CD4-positive, alpha-beta T cell treated with Interleukin-4 for 1 hour (primary cell): ENCODE results near the gene RNGTT.
"Not testable (repeated sequence)": the region's sequence is repeated elsewhere in the genome, so short reads cannot be mapped to it uniquely, and the experiment has no call there.

Source experiments
- DNase-seq, 2 donors: peaks; one replicate each; pipeline ENCODE4 v3.0.0-alpha.2; 2020 to 2022

Gene RNGTT

GRCh38 chr6:88807622-88808021, 155.8 kb downstream of the RNGTT start:
- DNase-seq, result no peak

- DNase-seq, result no peak
Measured at GRCh38 chr6:88806728-88807127, 156.7 kb downstream of the RNGTT start.

GRCh38 chr6:88804701-88805100, 158.7 kb downstream of the RNGTT start:
- no peak for DNase-seq

GRCh38 chr6:88785478-88785877, 177.9 kb downstream of the RNGTT start:
- no peak for DNase-seq

GRCh38 chr6:88780714-88781389, 182.6 kb downstream of the RNGTT start:
- peak; percentile 52 to 71 for DNase-seq

GRCh38 chr6:88775866-88776571, 187.4 kb downstream of the RNGTT start:
- no peak for DNase-seq

GRCh38 chr6:88768114-88768513, 195.3 kb downstream of the RNGTT start:
- not testable (repeated sequence) for DNase-seq

GRCh38 chr6:88764081-88764480, 199.3 kb downstream of the RNGTT start:
- DNase-seq, result no peak

- no peak for DNase-seq
Measured at GRCh38 chr6:88763160-88763559, 200.3 kb downstream of the RNGTT start.

GRCh38 chr6:88761237-88762031, 202.0 kb downstream of the RNGTT start:
- DNase-seq, result peak in 1 of 2 donors; percentile 20

- no peak for DNase-seq
Measured at GRCh38 chr6:88760091-88760490, 203.3 kb downstream of the RNGTT start.

- no peak for DNase-seq
Measured at GRCh38 chr6:88750936-88751335, 212.5 kb downstream of the RNGTT start.

GRCh38 chr6:88749849-88750248, 213.6 kb downstream of the RNGTT start:
- no peak for DNase-seq

- DNase-seq, result no peak
Measured at GRCh38 chr6:88748141-88748540, 215.3 kb downstream of the RNGTT start.

GRCh38 chr6:88741939-88742338, 221.5 kb downstream of the RNGTT start:
- no peak for DNase-seq

- no peak for DNase-seq
Measured at GRCh38 chr6:88741071-88741470, 222.3 kb downstream of the RNGTT start.

- DNase-seq, result no peak
Measured at GRCh38 chr6:88734544-88734943, 228.9 kb downstream of the RNGTT start.

- DNase-seq, result no peak
Measured at GRCh38 chr6:88730611-88731011, 232.8 kb downstream of the RNGTT start.

- no peak for DNase-seq
Measured at GRCh38 chr6:88728756-88729155, 234.7 kb downstream of the RNGTT start.

GRCh38 chr6:88726409-88726808, 237.0 kb downstream of the RNGTT start:
- DNase-seq, result not testable (repeated sequence)

GRCh38 chr6:88725111-88725975, 238.1 kb downstream of the RNGTT start:
- DNase-seq, result no peak

- DNase-seq, result no peak
Measured at GRCh38 chr6:88722686-88723085, 240.7 kb downstream of the RNGTT start.

GRCh38 chr6:88716399-88716798, 247.0 kb downstream of the RNGTT start:
- DNase-seq, result not testable (repeated sequence)
